Cerebellar nuclear complex (tissue), 1 donor: ENCODE data around the gene PKMYT1.
A peak's percentile ranks its signal among the peaks of the same experiment; 100 is the strongest.

Experiments used
- DNase-seq, 2 experiments: peaks; one replicate each; lab custom pipeline; 2025; lab: John Stamatoyannopoulos, UW

PKMYT1 gene

DNA sequence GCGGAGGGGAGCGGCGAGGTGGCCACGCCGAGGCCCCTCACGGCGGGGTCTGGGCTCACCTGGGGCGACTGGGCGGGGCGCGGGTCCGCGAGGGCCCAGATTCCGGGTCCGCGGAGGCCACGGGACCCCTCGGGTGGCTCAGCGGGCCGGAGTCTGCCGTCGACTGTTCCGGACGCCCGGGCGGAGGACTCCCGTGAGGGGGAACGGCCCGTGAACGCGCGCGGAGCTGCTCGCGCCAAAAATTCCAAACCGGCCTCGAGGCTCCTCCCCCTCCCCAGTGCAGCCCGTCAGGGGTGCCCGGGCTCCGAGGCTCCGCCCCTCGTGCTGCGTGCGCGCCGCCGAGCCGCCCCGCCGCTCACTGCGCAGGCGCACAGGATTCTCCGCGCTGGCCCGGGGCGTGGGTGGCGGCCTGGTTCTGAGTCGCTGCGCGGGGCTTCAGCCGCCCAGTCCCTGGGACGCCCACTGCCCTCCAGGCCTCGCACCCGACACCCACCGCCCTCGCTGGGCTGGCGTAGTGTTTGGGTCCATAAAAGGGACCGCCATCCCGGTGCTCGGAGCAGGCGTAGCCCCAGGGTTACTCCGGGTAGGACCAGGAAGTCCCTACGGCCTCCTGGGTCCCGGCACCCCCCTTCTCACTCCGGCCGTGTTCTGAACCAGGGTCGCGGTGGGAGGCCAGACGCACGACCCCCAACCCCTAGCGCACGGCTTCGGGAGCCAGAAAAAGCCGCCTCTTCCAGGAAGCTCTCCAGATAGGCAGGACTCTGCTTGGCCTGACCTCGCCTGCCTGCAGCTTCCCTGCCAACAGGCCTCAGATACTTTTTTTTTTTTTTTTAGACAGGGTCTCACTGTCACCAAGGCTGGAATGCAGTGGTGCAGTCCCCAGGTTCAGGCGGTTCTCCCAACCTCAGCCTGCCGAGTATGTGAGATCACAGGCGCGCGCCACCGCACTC lies at the start of gene PKMYT1:
Gene PKMYT1 (minus strand): TSS at position 220 of the 950 bp plus-strand sequence. CDS start 789 bp downstream, outside the sequence.
- peak in 1 of 2 experiments; percentile 70 for DNase-seq

DNA sequence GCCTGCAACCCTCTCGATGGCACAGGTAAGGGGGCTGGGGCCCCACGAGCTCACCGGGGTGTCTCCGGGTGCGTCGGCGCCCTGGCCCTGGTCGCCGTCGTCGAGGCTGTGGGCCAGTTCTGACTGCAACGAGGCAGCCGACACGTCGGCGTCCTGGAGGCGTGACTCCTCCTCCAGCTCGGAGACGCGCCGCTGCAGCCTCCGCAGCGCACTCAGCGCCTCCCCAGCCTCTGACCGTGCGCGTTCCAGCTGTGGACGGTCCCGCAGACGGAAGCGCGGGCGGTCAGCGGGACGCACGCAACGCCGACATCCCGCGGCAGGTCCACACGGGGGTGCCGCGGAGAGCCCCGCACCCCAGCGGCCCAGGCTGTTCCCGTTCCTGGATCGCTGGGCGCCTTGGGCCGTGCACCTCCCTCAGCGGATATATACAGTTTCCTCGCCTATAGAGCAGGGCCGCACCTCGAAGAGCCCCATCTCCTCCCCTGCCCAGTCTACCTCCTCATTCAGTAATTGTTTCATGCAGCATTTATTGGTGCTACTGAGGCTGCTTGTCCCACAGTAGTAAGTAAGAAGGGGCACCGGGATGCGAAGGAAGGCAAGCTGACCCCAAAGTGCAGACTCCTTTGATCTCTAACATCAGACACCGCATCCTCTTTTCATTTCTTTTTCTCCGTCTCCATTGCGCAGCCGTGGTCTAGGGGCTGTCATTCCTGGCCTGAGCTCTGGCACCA lies 49.4 kb upstream of the PKMYT1 start:
- DNase-seq: no peak

DNA sequence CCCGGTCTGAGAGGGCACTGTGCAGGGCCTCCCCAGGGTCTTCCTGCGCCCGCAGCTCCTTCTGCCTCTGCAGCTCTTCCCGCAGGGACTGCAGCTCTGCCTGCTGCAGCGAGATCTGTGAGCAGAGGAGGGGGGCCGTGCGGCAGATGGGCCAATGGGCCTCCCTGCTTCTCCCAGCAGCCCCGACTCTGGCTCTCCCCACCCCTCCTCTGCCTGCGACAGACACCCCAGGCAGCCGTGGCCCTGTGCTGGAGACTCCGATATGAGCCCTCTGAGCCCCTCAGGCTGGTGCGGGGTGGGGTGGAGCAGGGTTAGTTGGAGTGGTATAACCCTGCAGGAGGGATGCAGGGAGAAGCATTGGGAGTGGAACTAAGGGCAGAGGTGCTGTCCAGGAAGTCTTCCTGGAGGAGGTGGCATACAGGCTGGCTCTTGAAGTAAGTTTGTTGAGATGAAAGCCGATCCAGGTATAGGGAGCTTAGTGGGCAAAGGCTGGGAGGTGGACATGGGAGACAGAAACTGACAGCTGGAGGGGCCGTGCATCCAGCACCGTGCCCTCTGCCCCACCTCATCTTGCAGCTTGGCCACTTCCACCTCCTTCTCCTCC lies 48.6 kb upstream of the PKMYT1 start:
- DNase-seq: no peak

DNA sequence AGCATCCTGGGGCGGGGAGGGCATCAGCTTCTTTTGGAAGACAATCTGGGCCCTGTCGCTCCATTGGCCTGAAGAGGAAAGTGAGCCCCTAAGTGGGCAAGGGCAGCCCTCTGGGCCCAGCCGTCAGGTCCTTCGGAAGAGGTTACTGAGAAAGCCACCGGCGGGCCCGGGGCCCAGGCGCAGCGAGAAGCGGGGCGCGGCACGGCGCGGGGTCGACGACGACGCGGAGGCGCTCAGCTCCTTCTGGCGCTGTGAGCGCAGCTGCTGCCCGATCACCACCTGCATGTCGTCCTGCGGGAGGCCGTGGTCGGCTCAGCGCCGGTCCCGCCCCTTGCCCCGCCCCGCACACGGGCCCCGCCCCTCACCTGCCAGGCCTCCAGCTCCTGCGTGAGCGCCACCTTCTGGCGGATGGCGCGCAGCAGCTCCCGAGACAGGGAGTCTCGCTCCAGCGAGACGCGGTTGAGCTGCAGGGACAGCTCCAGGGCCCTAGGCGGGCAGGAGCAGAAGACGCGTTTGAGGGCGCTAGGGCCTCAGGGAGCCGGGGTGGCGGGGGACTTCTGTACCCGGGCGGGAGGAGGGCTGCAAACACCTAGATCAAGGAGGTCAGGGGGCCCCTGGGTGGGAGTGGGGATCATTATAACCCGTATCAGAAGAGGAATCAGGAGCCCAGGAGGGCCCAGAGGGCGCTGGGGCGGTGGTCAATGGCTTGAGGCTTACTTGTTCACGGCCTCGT lies 47.9 kb upstream of the PKMYT1 start:
- peak; percentile 16 to 51 for DNase-seq

DNA sequence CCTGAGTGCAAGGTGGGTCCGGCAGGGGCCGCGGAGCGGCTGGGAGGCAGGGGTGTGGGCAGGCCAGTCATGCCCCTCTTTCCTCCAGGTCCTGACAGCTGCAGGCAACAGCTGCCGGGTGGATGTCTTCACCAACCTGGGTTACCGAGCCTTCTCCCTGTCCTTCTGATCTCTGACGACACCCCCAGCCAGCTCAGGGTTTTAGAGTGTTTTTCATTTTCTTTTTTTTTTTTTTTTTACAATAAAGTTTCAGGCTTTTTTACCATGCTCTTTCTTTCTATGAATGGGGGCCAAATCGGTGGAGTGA lies 47.2 kb upstream of the PKMYT1 start:
- DNase-seq: no peak

DNA sequence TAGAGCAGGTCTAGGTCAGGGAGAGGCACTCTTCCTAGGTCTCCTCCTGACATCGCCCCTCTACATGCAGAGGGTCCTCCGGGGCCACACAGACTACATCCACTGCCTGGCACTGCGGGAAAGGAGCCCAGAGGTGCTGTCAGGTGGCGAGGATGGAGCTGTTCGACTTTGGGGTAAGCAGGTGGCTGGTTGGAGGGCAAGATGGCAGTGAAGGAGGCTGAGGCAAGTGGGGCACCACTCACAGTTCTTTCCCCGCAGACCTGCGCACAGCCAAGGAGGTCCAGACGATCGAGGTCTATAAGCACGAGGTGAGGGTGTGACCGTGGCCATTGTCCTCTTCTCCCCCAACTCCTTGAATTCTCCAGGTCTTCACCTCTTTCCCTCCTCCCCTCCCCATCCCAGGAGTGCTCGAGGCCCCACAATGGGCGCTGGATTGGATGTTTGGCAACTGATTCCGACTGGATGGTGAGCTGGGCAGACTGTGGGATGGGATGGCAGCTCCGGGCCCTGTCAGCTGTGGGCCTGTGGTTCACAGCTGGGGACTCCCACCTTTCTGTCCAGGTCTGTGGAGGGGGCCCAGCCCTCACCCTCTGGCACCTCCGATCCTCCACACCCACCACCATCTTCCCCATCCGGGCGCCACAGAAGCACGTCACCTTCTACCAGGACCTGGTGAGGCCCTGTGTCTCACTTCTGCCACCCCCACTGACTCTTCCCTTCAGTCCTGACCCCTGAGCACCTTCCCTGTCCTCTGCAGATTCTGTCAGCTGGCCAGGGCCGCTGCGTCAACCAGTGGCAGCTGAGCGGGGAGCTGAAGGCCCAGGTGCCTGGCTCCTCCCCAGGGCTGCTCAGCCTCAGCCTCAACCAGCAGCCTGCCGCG lies 46.6 kb upstream of the PKMYT1 start:
- DNase-seq: no peak

DNA sequence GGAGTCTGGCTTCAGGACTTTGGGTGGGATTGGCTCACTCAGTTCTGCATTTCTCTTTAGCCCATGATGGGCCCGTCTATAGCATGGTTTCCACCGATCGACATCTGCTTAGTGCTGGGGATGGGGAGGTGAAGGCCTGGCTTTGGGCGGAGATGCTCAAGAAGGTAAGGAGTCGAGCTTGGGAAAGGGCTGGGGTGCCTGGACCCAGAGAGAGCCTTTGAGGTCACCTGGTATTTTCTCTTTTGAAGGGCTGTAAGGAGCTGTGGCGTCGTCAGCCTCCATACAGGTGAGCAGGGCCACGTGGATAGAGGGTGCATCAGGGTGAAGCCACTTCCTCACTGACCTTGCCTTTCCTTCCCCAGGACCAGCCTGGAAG lies 45.7 kb upstream of the PKMYT1 start:
- DNase-seq: no peak

DNA sequence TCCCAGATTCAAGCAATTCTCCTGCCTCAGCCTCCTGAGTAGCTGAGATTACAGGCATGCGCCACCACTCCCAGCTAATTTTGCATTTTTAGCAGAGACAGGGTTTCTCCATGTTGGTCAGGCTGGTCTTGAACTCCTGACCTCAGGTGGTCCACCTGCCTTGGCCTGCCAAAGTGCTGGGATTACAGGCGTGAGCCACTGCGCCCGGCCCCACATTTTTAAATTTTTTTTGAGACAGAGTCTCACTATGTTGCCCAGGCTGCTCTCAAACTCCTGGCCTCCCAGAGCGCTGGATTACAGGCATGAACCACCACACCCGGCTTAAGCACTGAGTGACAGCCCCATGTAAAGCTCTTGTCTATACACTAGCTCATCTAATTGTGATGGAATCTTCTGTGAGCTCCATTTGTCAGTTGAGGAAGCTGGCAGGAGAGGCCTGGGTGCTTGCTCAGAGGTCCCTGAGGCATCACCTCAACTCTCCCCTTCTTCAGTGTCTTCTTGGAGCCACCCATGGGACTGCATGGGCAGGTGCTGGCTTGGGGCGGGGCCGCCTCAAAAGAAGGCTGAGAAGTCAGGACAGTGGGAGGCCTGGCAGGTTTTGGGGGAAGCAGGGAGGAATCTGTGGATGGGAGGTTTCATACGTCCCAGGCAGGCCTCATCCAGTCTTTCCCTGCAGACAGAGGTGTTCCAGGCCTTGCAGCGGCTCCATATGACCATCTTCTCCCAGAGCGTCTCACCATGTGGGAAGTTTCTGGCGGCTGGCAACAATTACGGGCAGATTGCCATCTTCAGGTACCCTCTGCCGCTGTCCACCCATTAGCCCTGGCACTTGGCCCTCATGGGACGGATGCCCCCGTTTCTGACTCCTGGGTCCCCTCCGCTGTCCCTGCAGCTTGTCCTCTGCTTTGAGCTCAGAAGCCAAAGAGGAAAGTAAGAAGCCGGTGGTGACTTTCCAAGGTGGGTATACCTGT lies 45.1 kb upstream of the PKMYT1 start:
- no peak for DNase-seq

DNA sequence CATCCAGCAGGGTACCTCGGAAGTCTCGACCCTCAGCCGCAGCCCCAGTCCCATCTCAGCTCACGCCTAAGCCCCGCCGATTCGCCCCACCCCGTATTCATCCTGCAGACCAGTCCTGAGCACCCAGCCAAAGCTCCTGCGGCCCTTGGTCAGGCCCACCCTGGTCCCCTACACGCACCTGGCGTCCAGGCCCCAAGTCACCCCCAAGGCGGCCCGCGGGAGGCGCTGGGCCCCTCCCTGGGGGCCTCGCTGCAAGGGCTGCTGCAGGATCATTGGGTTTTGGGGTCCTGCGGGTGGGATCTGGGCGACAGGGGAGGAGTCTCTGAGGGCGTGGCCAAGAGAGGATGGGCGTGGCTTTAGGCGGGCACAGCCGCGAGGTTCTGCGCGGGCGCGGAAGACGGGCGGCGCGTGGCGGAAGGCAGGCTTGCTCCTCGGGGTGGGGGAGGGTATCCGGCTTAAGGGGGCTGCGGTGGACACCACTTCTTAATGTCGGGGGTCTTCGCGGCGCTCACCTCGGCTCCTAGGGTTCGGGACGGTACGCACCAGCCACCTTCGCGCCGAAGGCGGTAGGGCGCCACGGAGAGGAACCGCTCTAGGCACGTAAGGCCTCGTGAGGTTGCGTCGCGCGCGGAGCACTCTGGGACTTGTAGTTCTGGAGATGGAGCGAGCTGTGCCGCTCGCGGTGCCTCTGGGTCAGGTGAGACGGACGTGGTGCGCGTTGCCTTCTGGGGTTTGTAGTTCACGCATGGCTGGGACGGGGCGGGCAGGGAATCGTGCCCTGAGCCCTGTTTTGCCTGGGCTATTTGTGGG lies 43.6 kb upstream of the PKMYT1 start, which contains the start of the genes HCFC1R1 and THOC6:
Gene HCFC1R1 (minus strand): TSS at position 274 of the 810 bp plus-strand sequence. CDS start 1 bp downstream, at position 273.
Gene THOC6 (plus strand): TSS at position 367 of the 810 bp plus-strand sequence. CDS start 292 bp downstream, at position 659.
- peak; percentile 80 to 85 for DNase-seq

DNA sequence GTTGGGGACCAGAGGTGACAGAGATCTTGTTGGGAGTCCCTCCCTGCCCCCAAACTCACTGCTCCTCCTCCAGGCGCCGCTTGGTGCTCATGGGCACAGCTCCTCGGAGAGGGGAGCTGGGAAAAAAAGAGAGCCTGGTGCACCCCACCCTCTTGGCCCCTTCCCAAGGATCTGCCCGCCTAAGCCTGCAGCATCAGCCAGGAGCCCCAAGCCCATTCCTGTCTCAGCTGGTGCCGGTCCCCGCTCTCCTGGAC lies 43.1 kb upstream of the PKMYT1 start:
- DNase-seq: no peak

DNA sequence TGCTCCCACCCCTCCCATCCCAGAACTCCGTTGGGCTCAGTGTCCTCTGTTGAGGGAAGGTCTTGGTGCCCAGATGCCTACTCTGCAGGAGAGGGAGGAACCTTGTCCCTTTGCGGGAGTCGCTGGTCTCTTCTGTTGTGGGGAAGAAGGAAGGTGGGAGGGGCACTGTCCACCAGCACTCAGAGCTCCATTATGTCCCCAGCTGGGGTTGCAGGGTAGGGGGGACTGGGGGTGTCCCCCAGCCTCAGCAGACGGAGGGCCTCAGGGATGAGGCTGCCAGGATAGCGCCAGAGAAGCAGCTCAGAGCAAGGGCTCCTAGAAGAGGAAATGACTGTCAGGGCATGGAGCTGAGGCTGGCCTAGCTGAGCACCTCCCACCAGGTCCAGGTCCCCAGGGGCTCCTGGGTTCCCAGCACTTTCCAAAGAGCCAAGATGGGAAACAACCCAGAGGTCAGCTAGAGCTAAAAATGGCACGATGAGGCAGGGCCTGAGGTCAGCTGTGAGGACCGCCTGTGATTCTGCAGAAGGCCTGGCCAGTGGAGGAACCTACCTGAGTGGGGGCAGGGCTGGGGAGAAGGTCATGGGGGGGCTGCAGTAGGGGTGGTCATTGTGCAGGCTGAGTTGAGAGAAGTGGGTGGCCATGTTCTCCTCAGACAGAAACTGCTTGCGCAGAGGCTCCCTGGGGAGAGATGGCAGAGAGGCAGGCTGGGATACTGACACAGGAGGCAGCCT lies 42.6 kb upstream of the PKMYT1 start:
- DNase-seq: no peak

DNA sequence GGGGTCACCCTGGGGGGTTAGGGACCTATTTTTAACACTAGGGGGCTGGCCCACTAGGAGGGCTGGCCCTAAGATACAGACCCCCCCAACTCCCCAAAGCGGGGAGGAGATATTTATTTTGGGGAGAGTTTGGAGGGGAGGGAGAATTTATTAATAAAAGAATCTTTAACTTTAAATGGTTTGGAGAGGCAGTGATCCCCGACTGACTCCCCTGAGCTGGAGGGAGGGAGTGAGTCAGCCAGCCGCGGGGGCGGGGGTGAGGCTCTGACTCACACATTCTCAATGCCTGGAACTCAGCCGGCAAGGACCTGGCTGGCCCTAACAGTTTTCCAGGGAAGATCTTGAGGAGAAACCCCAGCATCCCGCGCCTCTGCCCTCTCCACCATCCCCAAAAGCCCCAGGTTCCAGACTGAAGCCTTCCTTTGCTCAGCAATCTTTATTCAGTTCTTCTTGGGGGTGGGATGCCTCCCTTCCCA lies 42.0 kb upstream of the PKMYT1 start:
- DNase-seq: no peak

DNA sequence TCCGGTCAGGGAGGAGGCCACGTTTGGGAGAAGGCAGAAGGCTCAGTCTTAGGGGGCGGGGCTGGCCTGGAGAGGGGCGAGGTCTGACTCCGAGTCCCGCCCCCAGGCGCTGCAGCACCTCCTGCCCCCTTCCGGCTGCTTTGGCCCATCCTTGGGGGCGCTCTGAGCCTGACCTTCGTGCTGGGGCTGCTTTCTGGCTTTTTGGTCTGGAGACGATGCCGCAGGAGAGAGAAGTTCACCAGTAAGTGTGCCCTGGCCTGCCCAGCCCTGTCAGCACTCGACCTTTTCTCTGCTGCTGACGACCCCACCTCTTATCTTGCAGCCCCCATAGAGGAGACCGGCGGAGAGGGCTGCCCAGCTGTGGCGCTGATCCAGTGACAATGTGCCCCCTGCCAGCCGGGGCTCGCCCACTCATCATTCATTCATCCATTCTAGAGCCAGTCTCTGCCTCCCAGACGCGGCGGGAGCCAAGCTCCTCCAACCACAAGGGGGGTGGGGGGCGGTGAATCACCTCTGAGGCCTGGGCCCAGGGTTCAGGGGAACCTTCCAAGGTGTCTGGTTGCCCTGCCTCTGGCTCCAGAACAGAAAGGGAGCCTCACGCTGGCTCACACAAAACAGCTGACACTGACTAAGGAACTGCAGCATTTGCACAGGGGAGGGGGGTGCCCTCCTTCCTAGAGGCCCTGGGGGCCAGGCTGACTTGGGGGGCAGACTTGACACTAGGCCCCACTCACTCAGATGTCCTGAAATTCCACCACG lies 41.4 kb upstream of the PKMYT1 start:
- DNase-seq: no peak

DNA sequence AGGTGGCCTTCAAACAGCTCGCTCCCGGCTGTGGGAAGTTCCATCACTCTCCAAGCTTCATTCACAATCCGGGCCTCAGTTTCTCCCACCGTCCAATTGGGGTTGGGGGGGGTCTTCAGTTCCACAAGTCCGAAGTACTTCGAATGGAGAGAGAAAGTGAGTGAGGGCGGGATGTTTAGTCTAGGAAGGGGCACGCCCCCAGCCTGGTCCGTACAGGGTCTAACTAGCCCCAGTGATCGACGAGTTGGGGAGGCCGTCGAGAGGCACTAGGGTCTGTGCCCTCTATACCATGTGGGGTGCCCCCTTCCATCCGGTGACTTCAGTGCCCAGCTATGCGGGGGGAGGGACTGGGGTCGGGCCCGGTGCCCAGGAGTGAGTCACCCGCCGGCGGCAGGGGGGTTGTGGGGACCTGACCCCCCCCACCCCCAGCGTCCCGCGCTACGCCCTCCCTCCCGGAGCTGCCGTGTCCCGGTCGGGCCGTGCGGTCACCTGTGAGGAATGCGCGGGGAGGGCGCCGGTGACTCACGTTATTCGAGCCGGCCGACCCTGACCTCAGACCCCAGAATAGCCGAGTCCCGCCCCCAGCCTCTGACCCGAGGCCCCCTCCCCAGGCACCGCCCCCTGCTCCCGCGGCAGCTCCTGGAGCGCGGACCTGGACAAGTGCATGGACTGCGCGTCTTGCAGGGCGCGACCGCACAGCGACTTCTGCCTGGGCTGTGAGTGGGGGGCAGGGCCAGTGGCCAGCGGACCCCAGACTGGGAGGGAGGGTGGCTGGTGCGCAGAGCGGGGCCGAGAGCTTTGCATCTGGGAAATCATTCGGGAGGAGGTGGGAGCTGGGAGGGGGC lies 40.6 kb upstream of the PKMYT1 start:
- DNase-seq: no peak

DNA sequence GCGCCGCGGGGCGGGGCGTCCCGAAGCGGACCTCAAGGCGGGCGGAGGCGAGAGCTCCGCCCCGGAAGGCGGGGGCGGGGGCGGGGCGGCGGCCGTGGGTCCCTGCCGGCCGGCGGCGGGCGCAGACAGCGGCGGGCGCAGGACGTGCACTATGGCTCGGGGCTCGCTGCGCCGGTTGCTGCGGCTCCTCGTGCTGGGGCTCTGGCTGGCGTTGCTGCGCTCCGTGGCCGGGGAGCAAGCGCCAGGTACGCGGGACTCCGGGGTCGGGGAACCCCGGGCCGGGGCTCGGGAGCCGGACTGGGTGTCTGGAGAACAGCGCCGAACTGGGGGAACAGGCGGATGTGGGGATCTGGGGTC lies 40.0 kb upstream of the PKMYT1 start, which contains the start of gene TNFRSF12A:
Gene TNFRSF12A (plus strand): TSS at position 122 of the 357 bp plus-strand sequence. CDS start 30 bp downstream, at position 152.
- no peak for DNase-seq

DNA sequence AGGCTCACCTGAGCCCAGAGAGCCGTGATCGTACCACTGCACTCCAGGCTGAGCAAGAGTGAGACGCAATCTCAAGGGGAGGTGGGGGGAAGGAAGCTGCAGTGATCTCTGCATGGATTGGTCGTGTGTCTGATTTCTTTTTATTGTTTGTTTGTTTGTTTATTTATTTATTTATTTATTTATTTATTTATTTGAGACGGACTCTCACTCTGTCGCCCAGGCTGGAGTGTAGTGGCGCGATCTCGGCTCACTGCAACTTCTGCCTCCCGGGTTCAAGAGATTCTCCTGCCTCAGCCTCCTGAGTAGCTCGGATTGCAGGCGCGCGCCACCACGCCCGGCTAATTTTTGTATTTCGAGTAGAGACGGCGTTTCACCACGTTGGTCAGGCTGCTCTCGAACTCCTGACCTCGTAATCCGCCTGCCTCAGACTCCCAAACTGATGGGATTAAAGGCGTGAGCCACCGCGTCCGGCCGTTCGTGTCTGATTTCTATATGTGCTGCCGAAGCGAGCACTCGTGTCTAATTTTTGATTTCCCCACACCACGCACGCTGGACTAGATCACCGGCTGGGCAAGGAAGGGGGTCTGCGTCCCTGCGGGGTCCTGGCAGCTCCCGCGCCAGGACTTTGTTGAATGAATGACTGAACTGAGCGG lies 39.5 kb upstream of the PKMYT1 start:
- no peak for DNase-seq
